K562 (cell line): ENCODE measurements around the gene TBPL2. TPM values are rescaled to one million over a fixed set of nuclear protein-coding genes. Genes with fewer than 3 reads are reported as not detected.
A peak's percentile ranks its signal among the peaks of the same experiment; 100 is the strongest.

ENCODE experiments used
- CREM ChIP-seq: IDR thresholded peaks from 2 replicates; pipeline ENCODE4 v1.6.1; 2014; ENCODE audit warnings: antibody characterized with exemption, low read depth
- FOXJ3 ChIP-seq: sonication (generic); formaldehyde crosslinking; IDR thresholded peaks from 2 replicates; pipeline ENCODE4 v1.4.0; 2020; ENCODE audit warnings: mild to moderate bottlenecking, missing genetic modification reagents
- GATAD2A ChIP-seq: fragments of 450-650 bp; IDR thresholded peaks from 2 replicates; pipeline ENCODE4 v1.6.1; 2017
- HES1 ChIP-seq: fragments of 450-650 bp; IDR thresholded peaks from 2 replicates; pipeline ENCODE4 v1.6.1; 2016; ENCODE audit warnings: low read depth, mild to moderate bottlenecking, moderate library complexity
- MEF2A ChIP-seq: IDR thresholded peaks from 2 replicates; pipeline ENCODE4 v1.6.1; 2011; ENCODE audit warnings: low read depth, mild to moderate bottlenecking, low read length, moderate library complexity; ENCODE audit not compliant: control insufficient read depth
- MNT ChIP-seq, 2 experiments: fragments of 450-650 bp; conservative IDR thresholded peaks; 2 replicates each; pipeline ENCODE4 v1.6.1; 2017; ENCODE audit warnings: mild to moderate bottlenecking in 2 of 2, moderate library complexity in 2 of 2
- NFYB ChIP-seq: IDR thresholded peaks from 2 replicates; pipeline ENCODE4 v1.6.1; 2011; ENCODE audit warnings: mild to moderate bottlenecking, moderate library complexity; ENCODE audit not compliant: insufficient read length; ENCODE audit errors: extremely low read depth
- PCBP2 ChIP-seq: fragments of 200-400 bp; formaldehyde crosslinking; IDR thresholded peaks from 2 replicates; pipeline ENCODE4 v1.6.1; 2018; ENCODE audit warnings: low read length, low read depth, mild to moderate bottlenecking, moderate library complexity; ENCODE audit not compliant: poor library complexity, severe bottlenecking
- POLR2A ChIP-seq: fragments of 450-650 bp; conservative IDR thresholded peaks from 2 replicates; pipeline ENCODE4 v1.6.1; 2016
- POLR2AphosphoS5 ChIP-seq: IDR thresholded peaks from 2 replicates; pipeline ENCODE4 v1.6.1; 2011; ENCODE audit warnings: mild to moderate bottlenecking, low read depth, low read length, moderate library complexity; ENCODE audit not compliant: control insufficient read depth, insufficient read depth
- REST ChIP-seq, 2 experiments: fragments of 450-650 bp; formaldehyde crosslinking in 1 of 2; IDR thresholded peaks; 2 replicates each; pipeline versions ENCODE4 v1.4.0 to v1.6.1; 2014 to 2020; ENCODE audit warnings: mild to moderate bottlenecking in 2 of 2, borderline replicate concordance in 1 of 2, low read depth in 1 of 2
- RNF2 ChIP-seq: sonication (generic); IDR thresholded peaks from 2 replicates; pipeline ENCODE4 v1.6.1; 2016
- SNRNP70 ChIP-seq: fragments of 200-400 bp; formaldehyde crosslinking; optimal IDR thresholded peaks from 2 replicates; pipeline ENCODE3; 2017; ENCODE audit warnings: low read depth, low read length
- SRF ChIP-seq, 2 experiments: fragments of 250-450, 450-650 bp in 1 of 2; sonication (Bioruptor Pico) in 1 of 2; sonication (generic) in 1 of 2; formaldehyde crosslinking; IDR thresholded peaks; 2 replicates each; pipeline versions ENCODE4 v1.5.0 to v1.5.1; 2020 to 2022; ENCODE audit warnings: mild to moderate bottlenecking in 1 of 2, missing genetic modification reagents in 1 of 2
- THRB ChIP-seq: fragments of 450-650 bp; formaldehyde crosslinking; conservative IDR thresholded peaks from 2 replicates; pipeline ENCODE4 v1.4.0; 2022; ENCODE audit warnings: mild to moderate bottlenecking, missing genetic modification characterization
- polyA plus RNA-seq, 8 experiments: library from polyadenylated mRNA; depleted of rRNA in 4 of 8; stranded (reverse) in 5 of 8; unstranded in 3 of 8; fragments of >200 nt; fragmentation: Nextera tagmentation in 2 of 8; fragmentation: Illumina TruSeq in 1 of 8; extraction: Ambion mirVana in 2 of 8; extraction: Trizol in 1 of 8; gene quantifications; 2 replicates each; pipeline versions ENCODE4 v1.2.1 to v1.2.3, GENCODE V29; 2011 to 2014; ENCODE audit warnings: inconsistent platforms in 1 of 8, missing spikeins in 1 of 8
- total RNA-seq, 7 experiments: library from RNA; depleted of rRNA in 6 of 7; stranded (reverse); fragments of >200 nt in 6 of 7; fragmentation: Illumina TruSeq in 2 of 7; extraction: Trizol in 2 of 7; gene quantifications; 2 replicates each; pipeline versions ENCODE4 v1.2.1 to v1.2.3, GENCODE V29; 2011 to 2021; ENCODE audit warnings: low replicate concordance in 1 of 7

TBPL2 gene
- total and polyA plus RNA-seq, 9 of the 15 experiments (the other 6 are each of a cell fraction or from before 2014, with no cell fraction given) = not detected

- TF ChIP-seq THRB (CRISPR knock-in tag) (no peak), MEF2A (no peak), CREM (peak; percentile 55), GATAD2A (no peak), MNT (conservative IDR thresholded peaks at IDR 0.05) (peak; percentile 90 to 95), SRF (CRISPR knock-in tag; IDR thresholded peaks at IDR 0.05) (0 out of 4 replicates have a peak, but pooled peaks of 1 of the 2 experiments have one; percentile 16), RNF2 (no peak), POLR2A (peak; percentile 78), HES1 (no peak), FOXJ3 (CRISPR knock-in tag) (no peak), NFYB (no peak), REST (IDR thresholded peaks at IDR 0.05; ENCODE audit: borderline replicate concordance) (peak; percentile 42), REST (CRISPR knock-in tag; IDR thresholded peaks at IDR 0.05; ENCODE audit: low read depth) (no peak), SNRNP70 (no peak), POLR2AphosphoS5 (peak; percentile 64), PCBP2 (no peak)
These were observed 28.7 kb downstream of the TBPL2 start, which contains the start of gene ATG14 (continued) for GRCh38 chr14:55411426-55412389.
